HAP-1 (cell line): Measurements from ENCODE around the gene ZNF724.
"Not testable (repeated sequence)": the region's sequence is repeated elsewhere in the genome, so short reads cannot be mapped to it uniquely, and the experiment has no call there.

Source experiments
- DNase-seq, 2 experiments: peaks; one replicate each; pipeline ENCODE4 v3.0.0-alpha.2; 2016 to 2020; ENCODE audit warnings: low spot score in 2 of 2
- H3K27me3 ChIP-seq: fragments of 250-450 bp; sonication (Bioruptor Pico); 2 replicates; pipeline ENCODE4 v1.5.1; 2020; ENCODE audit warnings: low read depth, mild to moderate bottlenecking, moderate library complexity
- H3K36me3 ChIP-seq: fragments of 250-450 bp; sonication (Bioruptor Pico); replicated peaks from 2 replicates; pipeline ENCODE4 v1.5.1; 2020; ENCODE audit warnings: mild to moderate bottlenecking
- H3K4me1 ChIP-seq: fragments of 250-450 bp; sonication (Bioruptor Pico); 2 replicates; pipeline ENCODE4 v1.5.1; 2020; ENCODE audit warnings: mild to moderate bottlenecking
- H3K4me3 ChIP-seq: fragments of 250-450 bp; sonication (Bioruptor Pico); 2 replicates; pipeline ENCODE4 v1.5.1; 2020; ENCODE audit warnings: mild to moderate bottlenecking, moderate library complexity
- H3K9me3 ChIP-seq: fragments of 250-450 bp; sonication (Bioruptor Pico); 2 replicates; pipeline ENCODE4 v1.5.1; 2020; ENCODE audit warnings: mild to moderate bottlenecking, moderate library complexity
- in situ Hi-C: fragments of 300-500 bp; cut with MboI; formaldehyde crosslinking; loops from 3 replicates; pipeline ENCODE4 v1.14.3; 2020; ENCODE audit warnings: low sequenced_read_pairs, inconsistent platforms, mixed read lengths

ZNF724 gene

DNA sequence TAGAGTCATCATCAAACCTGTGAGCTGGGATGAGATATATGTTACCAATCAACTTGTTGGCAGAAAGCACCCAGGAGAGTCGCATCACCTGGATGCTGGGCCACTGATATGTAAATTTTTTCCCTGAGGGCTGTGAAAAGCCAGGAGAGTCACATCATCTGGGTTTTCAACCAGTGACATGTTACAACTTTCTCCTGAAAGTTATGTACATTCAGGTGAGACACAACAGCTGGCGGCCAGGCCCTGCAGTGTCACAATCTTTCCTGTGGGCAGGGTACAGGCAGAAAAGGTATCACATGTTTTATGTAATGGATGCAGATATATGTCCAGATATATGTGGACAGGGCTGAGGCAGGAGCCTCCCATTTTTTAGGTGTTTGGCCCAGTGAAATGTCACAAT is 13.2 kb upstream of the ZNF724 start:
- in situ Hi-C loops, result no loop called here
- DNase-seq, result no peak
- Histone ChIP-seq H3K9me3 (no peaks in the 10 kb centered on the region), H3K27me3 (no peaks in the 10 kb centered on the region), H3K36me3 (peaks cover 29% of the 10 kb centered on the region), H3K4me1 (no peaks in the 10 kb centered on the region), H3K4me3 (no peak overlapping the region)

DNA sequence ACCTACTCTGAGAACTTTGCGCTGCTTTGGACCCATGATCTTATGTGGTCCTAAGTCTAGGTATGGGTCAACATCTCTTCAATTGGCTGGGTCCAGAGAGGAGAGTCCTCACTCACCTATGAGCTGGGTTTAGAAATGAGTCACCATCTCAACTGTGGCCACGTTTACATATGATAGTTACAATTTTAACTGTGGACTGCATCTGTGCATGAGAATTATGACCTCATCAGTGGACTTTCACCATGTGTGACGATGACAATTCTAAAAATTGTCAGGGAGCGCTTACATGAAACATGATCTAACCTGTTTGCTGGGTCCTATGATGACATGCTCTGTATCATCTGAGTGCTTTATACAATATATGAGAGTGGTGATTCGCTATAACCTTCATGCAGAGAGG is 12.7 kb upstream of the ZNF724 start:
- H3K4me3 ChIP-seq, result no peak overlapping the region
- H3K9me3 ChIP-seq, result no peaks in the 10 kb centered on the region
- H3K27me3 ChIP-seq, result no peaks in the 10 kb centered on the region
- peaks cover 29% of the 10 kb centered on the region for H3K36me3 ChIP-seq
- in situ Hi-C loops, result no loop called here
- DNase-seq, result no peak
- H3K4me1 ChIP-seq, result no peaks in the 10 kb centered on the region

DNA sequence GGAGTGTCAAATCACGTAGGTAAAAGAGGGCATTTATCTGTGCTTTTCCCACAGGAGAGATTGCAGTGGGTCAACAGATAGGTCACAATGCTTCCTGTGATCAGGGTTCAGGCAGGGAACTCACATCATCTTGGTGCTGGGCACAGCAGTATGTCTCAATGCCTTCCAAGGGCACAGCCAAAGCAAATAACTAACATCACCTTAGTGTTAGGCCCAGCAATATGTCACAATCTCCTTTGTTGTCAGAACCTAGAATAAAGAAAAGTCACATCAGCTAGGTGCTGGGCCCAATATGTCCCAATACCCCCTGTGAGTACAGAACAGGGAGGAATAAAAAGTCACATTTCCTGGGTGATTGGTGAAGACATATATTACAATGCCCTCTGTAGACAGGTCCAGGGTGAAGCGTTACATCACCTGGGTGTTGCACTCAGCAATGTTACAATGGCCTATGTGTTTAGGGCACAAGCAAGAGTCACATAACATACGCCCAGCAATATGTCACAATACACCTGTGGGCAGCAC is 11.4 kb upstream of the ZNF724 start:
- Histone ChIP-seq H3K9me3 (no peaks in the 10 kb centered on the region), H3K4me3 (no peak overlapping the region), H3K27me3 (no peaks in the 10 kb centered on the region), H3K36me3 (peaks cover 34% of the 10 kb centered on the region), H3K4me1 (no peaks in the 10 kb centered on the region)
- DNase-seq, result no peak
- in situ Hi-C loops, result no loop called here

DNA sequence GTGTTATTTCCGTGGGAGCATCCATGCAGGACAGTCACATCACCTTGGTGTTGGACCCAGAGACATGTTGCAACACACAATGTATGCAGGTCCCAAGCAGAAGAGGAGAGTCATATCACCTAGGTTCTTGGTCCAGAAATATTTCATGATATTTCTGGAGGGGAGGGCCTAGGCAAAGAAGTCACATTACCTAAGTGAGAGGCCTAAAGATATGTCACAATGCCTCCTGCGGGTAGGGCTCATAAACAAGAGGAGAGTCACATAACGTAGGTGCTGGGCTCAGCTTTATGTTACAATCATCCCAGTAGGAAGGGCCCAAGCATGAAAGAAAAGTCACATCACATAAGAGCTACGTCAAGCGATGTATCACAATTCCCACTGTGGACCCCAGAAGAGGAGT is 10.8 kb upstream of the ZNF724 start:
- Histone ChIP-seq H3K36me3 (peaks cover 34% of the 10 kb centered on the region), H3K27me3 (no peaks in the 10 kb centered on the region), H3K4me3 (no peak overlapping the region), H3K4me1 (no peaks in the 10 kb centered on the region), H3K9me3 (no peaks in the 10 kb centered on the region)
- in situ Hi-C loops, result no loop called here
- DNase-seq, result no peak

DNA sequence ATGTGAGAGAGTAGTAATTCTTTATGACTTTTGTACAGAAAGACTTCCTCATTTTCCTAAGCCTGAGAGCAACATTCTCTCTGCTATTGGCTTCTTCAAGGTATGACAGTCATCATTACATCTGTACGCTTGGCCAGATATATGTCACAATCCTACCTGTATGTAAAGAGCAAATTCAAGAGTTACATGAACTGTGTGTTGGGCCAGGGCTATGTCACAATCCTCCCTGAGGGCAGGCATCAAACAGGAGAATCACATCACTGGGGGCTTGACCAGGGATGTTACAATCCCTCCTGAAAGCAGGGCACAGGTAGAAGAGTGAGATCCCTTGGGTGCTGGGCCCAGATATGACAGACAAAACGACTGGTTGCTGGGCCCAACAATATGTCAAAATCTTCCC is 9.8 kb upstream of the ZNF724 start:
- H3K4me1 ChIP-seq, result no peaks in the 10 kb centered on the region
- no peaks in the 10 kb centered on the region for H3K27me3 ChIP-seq
- no peaks in the 10 kb centered on the region for H3K9me3 ChIP-seq
- in situ Hi-C loops, result no loop called here
- no peak overlapping the region for H3K4me3 ChIP-seq
- DNase-seq, result no peak
- H3K36me3 ChIP-seq, result peaks cover 34% of the 10 kb centered on the region

DNA sequence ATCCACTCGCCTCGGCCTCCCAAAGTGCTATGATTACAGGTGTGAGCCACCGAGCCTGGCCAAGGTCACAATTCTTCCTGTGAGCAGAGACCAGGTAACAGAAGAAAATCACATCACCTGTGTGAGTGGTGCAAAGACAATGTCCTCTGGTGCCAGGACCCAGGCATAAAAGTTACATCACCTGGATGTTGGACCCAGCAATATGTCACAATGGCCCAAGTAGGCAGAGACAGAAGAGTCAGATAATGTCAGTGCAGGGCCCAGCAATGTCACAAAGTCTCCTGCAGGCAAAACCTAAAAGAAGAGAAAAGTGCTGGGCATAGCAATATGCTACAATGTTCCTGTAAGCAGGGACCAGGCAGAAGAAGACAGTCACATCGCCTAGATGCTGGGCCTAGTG is 5.5 kb upstream of the ZNF724 start:
- DNase-seq, result no peak
- H3K4me1 ChIP-seq, result peaks cover 9% of the 10 kb centered on the region
- in situ Hi-C loops, result no loop called here
- H3K9me3 ChIP-seq, result no peaks in the 10 kb centered on the region
- peaks cover 24% of the 10 kb centered on the region for H3K36me3 ChIP-seq
- H3K27me3 ChIP-seq, result no peaks in the 10 kb centered on the region
- H3K4me3 ChIP-seq, result no peak overlapping the region

DNA sequence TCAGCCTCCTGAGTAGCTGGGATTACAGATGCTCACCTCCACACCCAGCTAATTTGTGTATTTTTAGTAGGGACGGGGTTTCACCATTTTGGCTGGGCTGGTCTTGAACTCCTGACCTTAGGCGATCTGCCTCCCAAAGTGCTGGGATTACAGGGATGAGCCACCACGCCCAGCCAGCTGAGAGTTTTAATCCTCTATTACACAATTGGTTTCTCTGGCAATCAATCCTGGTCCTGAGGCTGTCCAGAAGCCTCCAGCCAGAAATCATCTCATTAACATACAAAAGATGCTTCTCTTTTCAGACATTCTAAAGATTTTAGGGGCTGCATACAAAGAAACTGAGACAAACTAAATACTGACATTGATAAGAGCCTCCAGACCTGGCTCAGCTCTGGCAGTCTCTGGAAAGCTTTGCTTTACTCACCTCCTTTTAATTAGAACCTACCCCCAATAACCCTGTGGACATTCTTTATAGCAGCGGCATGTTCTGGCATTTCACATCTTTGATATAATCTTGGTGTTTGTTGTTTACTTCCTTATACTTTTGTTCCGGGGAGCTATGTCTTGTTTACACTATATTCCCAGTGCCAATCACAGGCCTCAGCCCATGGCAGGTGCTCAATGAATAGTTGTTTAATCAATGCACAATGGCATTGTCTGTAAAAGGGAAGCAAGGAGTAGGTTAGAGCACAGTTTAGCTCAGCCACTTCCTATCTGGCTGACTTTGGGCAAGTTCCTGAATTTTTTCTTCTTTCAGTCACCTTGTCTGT is 4.1 kb upstream of the ZNF724 start:
- Histone ChIP-seq H3K27me3 (no peaks in the 10 kb centered on the region), H3K4me3 (no peak overlapping the region), H3K36me3 (peaks cover 13% of the 10 kb centered on the region; the same call in 1 of the 2 replicates), H3K9me3 (no peaks in the 10 kb centered on the region), H3K4me1 (peaks cover 11% of the 10 kb centered on the region)
- DNase-seq, result peak; percentile 28 to 51
- in situ Hi-C loops, result no loop called here

DNA sequence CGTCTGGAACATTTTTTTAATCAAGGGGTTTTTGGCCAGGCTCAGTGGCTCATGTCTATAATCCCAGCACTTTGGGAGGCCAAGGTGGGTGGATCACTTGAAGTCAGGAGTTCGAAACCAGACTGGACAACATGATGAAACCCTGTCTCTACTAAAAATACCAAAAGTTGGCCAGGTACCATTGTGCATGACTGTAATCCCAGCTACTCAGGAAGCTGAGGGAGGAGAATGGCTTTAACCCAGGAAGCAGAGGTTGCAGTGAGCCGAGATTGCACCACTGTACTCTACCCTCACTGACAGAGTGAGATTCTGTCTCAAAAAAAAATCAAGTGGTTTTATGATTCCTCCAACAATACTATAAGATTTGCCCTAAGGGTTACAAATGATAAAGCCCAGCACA is 3.1 kb upstream of the ZNF724 start:
- H3K27me3 ChIP-seq, in situ Hi-C loops, H3K9me3 ChIP-seq, DNase-seq, H3K4me3 ChIP-seq: not testable (repeated sequence)
- Histone ChIP-seq H3K36me3 (peaks cover 13% of the 10 kb centered on the region), H3K4me1 (peaks cover 11% of the 10 kb centered on the region)

DNA sequence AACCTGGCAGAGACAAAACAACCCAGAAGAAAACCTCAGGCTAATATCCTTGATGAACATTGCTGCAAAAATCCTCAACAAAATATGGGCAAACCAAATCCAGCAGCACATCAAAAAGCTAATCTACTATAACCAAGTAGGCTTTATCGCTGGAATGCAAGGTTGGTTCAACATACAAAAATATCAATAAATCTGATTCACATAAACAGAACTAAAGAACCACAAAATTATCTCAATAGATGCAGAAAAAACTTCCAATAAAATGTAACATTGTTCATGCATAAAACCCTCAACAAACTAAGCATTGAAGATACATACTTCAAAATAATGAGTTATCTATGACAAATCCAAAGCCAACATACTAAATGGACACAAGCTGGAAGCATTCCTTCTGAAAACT is 8.8 kb downstream of the ZNF724 start:
- H3K9me3 ChIP-seq, result peaks cover 23% of the 10 kb centered on the region
- in situ Hi-C loops, result no loop called here
- H3K27me3 ChIP-seq, result no peaks in the 10 kb centered on the region
- peaks cover 74% of the 10 kb centered on the region for H3K36me3 ChIP-seq
- no peak for DNase-seq
- H3K4me3 ChIP-seq, result no peak overlapping the region
- no peaks in the 10 kb centered on the region for H3K4me1 ChIP-seq

DNA sequence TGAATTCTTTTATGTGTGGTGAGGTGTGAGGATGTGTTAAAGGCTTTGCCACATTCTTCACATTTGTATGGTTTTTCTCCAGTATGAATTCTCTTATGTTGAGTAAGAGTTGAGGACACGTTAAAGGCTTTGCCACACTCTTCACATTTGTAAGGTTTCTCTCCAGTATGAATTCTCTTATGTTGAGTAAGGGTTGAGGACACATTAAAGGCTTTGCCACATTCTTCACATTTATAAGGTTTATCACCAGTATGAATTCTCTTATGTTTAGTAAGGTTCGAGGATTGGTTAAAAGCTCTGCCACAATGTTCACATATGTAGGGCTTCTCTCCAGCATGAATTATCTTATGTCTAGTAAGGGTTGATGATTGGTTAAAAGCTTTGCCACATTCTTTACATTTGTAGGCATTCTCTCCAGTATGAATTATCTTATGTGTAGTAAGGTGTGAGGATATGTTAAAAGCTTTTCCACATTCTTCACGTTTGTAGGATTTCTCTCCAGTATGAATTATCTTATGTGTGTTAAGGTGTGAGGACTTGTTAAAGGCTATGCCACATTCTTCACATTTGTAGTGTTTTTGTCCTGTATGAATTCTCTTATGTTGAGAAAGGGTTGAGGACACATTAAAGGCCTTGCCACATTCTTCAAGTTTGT is 27.1 kb downstream of the ZNF724 start:
- Histone ChIP-seq H3K4me1 (no peaks in the 10 kb centered on the region), H3K36me3 (peaks cover 61% of the 10 kb centered on the region), H3K9me3 (peaks cover 35% of the 10 kb centered on the region), H3K4me3 (no peak overlapping the region), H3K27me3 (no peaks in the 10 kb centered on the region)
- in situ Hi-C loops, result no loop called here
- no peak for DNase-seq

DNA sequence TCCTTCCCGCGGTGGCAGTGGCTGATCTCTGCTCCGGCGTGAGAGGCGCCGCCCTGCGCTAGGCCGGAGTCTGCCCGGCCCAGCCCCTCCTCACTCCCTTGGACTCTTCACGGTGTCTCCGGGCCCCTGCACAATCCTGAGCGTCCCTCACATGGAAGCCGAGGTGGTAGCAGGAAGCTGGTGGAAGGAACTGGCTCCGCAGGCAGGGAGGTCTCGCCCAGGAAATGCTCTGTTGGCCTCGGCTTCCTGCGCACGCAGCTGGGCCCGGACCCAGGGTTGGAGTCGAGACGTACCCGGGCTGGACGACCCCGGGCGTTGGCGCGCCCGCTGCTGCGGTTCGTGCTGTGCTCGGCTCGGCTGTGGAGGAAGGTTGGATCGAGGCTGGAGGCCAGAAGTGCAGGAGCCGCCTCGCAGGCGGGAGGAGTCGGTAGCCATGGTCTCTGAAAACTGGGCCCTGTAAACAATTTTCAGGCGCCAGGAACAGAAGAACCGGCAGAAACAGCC is 46.3 kb downstream of the ZNF724 start:
- H3K36me3 ChIP-seq, result no peaks in the 10 kb centered on the region
- in situ Hi-C loops, result no loop called here
- no peak overlapping the region for H3K4me3 ChIP-seq
- DNase-seq, result no peak
- no peaks in the 10 kb centered on the region for H3K4me1 ChIP-seq
- no peaks in the 10 kb centered on the region for H3K27me3 ChIP-seq
- H3K9me3 ChIP-seq, result no peaks in the 10 kb centered on the region

DNA sequence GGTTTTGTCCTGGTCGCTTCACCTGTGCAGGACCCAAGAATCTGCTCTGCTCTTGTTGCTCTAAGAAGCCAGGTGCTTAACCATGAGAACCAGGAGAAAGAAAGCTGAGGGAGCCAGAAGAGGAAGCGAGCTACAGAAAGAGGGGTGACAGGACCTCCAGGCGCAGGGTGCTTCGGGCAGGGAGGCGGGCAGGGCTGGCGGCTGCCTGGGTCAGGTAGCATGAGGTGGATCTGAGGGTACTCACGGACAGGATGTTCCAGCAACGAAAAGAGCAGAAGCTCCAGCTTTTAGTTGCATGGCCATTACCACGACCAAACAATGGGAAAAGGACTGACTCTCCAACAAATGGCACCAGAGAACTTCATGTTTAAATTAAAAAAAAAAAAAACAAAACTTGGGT is 59.9 kb downstream of the ZNF724 start:
- Histone ChIP-seq H3K9me3 (no peaks in the 10 kb centered on the region), H3K4me3 (no peak overlapping the region), H3K27me3 (no peaks in the 10 kb centered on the region), H3K36me3 (no peaks in the 10 kb centered on the region), H3K4me1 (no peaks in the 10 kb centered on the region)
- in situ Hi-C loops, result no loop called here
- DNase-seq, result no peak

DNA sequence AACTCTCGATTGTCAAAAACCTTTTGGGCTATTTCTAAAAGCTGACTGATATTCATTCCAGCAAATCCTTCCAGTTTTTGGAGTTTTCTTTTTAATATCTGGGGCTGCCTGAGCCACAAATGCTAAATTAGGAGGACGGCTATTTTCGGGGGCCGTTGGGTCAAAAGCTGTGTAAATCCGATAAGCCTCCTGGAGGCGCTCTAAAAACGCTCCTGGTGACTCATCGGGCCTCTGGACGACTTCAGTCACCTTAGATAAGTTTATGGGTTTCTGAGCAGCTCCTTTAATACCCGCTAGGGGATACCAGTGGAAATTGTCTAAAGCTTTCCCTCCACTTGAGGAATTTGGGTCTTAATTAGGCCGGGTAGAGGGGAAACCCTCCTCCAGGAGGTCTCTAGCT is 66.9 kb downstream of the ZNF724 start:
- Histone ChIP-seq H3K4me3 (no peak overlapping the region), H3K4me1 (no peaks in the 10 kb centered on the region), H3K36me3 (no peaks in the 10 kb centered on the region), H3K9me3 (no peaks in the 10 kb centered on the region), H3K27me3 (no peaks in the 10 kb centered on the region)
- in situ Hi-C loops, result no loop called here
- DNase-seq, result no peak
